GM12878 (cell line): ENCODE data around the gene CCDC28B.

ENCODE experiments used
- ATF7 ChIP-seq: fragments of 450-650 bp; IDR thresholded peaks from 2 replicates; pipeline ENCODE4 v1.6.1; 2016; ENCODE audit warnings: low read depth, mild to moderate bottlenecking
- EP300 ChIP-seq, 2 experiments: fragments of 150-350 bp in 1 of 2; IDR thresholded peaks; 2 replicates each; pipeline ENCODE4 v1.6.1; 2011 to 2012; ENCODE audit warnings: low read depth in 2 of 2, low read length in 2 of 2, borderline replicate concordance in 1 of 2, improper control_type of control experiment in 1 of 2, inconsistent platforms in 1 of 2; ENCODE audit not compliant: control insufficient read depth in 1 of 2
- FOXK2 ChIP-seq: fragments of 450-650 bp; IDR thresholded peaks from 2 replicates; pipeline ENCODE4 v1.6.1; 2017; ENCODE audit warnings: mild to moderate bottlenecking, moderate library complexity
- HDGF ChIP-seq: fragments of 450-650 bp; IDR thresholded peaks from 2 replicates; pipeline ENCODE4 v1.6.1; 2016; ENCODE audit warnings: antibody characterized with exemption
- KDM1A ChIP-seq: fragments of 200-600 bp; sonication (generic); IDR thresholded peaks from 2 replicates; pipeline ENCODE4 v1.6.1; 2016; ENCODE audit warnings: borderline replicate concordance
- MEF2A ChIP-seq: IDR thresholded peaks from 2 replicates; pipeline ENCODE4 v1.6.1; 2011; ENCODE audit warnings: low read depth, mild to moderate bottlenecking, low read length, moderate library complexity; ENCODE audit not compliant: insufficient read depth
- NRF1 ChIP-seq: conservative IDR thresholded peaks from 2 replicates; pipeline ENCODE4 v1.6.1; 2011; ENCODE audit warnings: mild to moderate bottlenecking, low read depth, low read length, improper control_type of control experiment
- POLR2A ChIP-seq: IDR thresholded peaks from 2 replicates; pipeline ENCODE4 v1.6.1; 2011; ENCODE audit warnings: low read depth, mild to moderate bottlenecking, low read length
- POLR2AphosphoS5 ChIP-seq: IDR thresholded peaks from 2 replicates; pipeline ENCODE4 v1.6.1; 2011; ENCODE audit warnings: mild to moderate bottlenecking, low read length, inconsistent platforms
- TF ChIP-seq, protein P1 (sequence below), 3 experiments: IDR thresholded peaks in 2 of 3; conservative IDR thresholded peaks in 1 of 3; 2 replicates each; pipeline ENCODE4 v1.5.1; 2011; ENCODE audit warnings: low read depth in 3 of 3, low read length in 3 of 3, mild to moderate bottlenecking in 3 of 3, control low read depth in 2 of 3, moderate library complexity in 2 of 3, inconsistent platforms in 1 of 3, mixed read lengths in 1 of 3; ENCODE audit not compliant: control insufficient read depth in 2 of 3, insufficient read depth in 1 of 3; ENCODE audit errors: extremely low read depth in 1 of 3
- TF ChIP-seq, protein P2 (sequence below): IDR thresholded peaks from 2 replicates; pipeline ENCODE4 v1.6.1; 2012; ENCODE audit warnings: low read depth, low read length, improper control_type of control experiment

DNA sequence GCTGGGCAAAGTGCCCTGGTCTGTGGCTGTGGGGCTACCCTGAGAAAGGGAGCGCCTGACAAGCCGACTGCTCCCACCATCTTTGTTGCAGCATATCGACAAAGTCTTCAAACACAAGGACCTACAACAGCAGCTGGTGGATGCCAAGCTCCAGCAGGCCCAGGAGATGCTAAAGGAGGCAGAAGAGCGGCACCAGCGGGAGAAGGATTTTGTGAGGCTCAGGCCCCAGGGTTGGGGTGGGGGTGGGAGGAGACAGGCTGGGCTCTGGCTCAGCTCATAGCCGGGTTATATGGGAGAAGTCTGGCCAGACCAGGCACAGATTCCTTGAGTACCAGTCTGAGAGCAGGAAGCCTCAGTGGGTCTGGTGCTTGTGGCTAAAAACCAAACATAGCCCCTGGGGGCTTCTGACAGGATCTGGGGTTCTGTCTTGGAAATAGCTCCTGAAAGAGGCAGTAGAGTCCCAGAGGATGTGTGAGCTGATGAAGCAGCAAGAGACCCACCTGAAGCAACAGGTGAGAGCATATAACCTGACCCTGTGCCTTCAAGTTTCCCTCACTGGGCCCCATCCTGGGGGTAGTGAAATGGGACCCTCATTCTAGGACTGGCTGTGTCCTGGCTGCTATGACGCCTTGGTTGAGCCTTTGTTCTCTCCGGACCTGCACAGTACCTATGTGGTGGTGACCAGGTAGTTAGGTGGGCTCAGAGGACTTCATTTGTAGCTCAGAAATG is 8.0 kb upstream of the CCDC28B start:
- TF ChIP-seq, protein P1, sequence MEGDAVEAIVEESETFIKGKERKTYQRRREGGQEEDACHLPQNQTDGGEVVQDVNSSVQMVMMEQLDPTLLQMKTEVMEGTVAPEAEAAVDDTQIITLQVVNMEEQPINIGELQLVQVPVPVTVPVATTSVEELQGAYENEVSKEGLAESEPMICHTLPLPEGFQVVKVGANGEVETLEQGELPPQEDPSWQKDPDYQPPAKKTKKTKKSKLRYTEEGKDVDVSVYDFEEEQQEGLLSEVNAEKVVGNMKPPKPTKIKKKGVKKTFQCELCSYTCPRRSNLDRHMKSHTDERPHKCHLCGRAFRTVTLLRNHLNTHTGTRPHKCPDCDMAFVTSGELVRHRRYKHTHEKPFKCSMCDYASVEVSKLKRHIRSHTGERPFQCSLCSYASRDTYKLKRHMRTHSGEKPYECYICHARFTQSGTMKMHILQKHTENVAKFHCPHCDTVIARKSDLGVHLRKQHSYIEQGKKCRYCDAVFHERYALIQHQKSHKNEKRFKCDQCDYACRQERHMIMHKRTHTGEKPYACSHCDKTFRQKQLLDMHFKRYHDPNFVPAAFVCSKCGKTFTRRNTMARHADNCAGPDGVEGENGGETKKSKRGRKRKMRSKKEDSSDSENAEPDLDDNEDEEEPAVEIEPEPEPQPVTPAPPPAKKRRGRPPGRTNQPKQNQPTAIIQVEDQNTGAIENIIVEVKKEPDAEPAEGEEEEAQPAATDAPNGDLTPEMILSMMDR (IDR thresholded peaks at IDR 0.05 in 2 of 3, conservative IDR thresholded peaks at IDR 0.05 in 1 of 3; ENCODE audit: control insufficient read depth in 2 of 3, extremely low read depth in 1 of 3, insufficient read depth in 1 of 3, low read depth in 3 of 3, low read length in 3 of 3): no peak
- TF ChIP-seq EP300 (IDR thresholded peaks at IDR 0.05; ENCODE audit: borderline replicate concordance in 1 of 2, control insufficient read depth in 1 of 2, low read depth in 2 of 2, low read length in 2 of 2): no peak
- TF ChIP-seq KDM1A: no peak
- TF ChIP-seq, protein P2, sequence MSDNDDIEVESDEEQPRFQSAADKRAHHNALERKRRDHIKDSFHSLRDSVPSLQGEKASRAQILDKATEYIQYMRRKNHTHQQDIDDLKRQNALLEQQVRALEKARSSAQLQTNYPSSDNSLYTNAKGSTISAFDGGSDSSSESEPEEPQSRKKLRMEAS: no peak
- TF ChIP-seq MEF2A: no peak
- TF ChIP-seq POLR2AphosphoS5: no peak
- TF ChIP-seq FOXK2: no peak
- no peak for TF ChIP-seq NRF1
- no peak for TF ChIP-seq ATF7
- no peak for TF ChIP-seq HDGF
- TF ChIP-seq POLR2A: no peak
